IPS DF 4.7 (cell line): ENCODE results near the gene PPP2R2B.
"Not testable (repeated sequence)": the region's sequence is repeated elsewhere in the genome, so short reads cannot be mapped to it uniquely, and the experiment has no call there.

Experiments used
- DNase-seq: peaks from one replicate; pipeline ENCODE4 v3.0.0-alpha.2; 2013; ENCODE audit warnings: low spot score; ENCODE audit errors: extremely low read depth

Gene PPP2R2B

GRCh38 chr5:146748533-146748932 lies 130.0 kb downstream of the PPP2R2B start:
- DNase-seq = no peak

- DNase-seq = no peak
Measured at GRCh38 chr5:146745931-146746577, 132.5 kb downstream of the PPP2R2B start.

- DNase-seq = no peak
Measured at GRCh38 chr5:146744068-146744745, 134.3 kb downstream of the PPP2R2B start.

DNA sequence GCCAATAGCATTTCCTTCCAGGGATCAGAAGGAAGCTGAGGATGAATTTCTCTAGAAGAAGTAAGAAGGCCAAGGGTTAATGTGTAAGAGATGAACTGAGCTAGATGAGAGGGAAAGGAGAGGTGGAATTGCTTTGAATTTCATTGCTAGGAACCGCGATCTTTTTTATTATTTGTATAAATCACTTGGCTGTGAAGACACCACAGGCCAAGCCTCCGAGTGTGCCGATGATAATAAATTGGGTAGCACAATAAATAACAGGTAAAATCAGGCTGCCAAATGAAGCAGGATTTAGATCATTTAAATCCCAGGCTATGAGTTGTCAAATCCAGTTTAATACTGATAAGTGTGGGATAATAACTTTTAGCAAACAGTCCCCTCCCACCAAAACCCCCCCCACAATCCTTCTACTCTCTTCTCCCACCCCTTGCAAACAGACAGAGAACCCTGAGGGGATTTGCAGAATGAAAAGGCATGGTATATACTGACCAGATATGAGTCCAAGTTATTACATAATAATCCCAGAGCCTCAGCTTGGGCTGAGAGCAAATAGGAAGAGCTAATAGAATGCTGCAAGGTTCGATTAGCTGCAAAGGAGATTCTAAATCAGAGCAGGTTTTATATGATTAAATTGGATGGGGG lies 143.5 kb downstream of the PPP2R2B start:
- no peak for DNase-seq

- no peak for DNase-seq
Measured at GRCh38 chr5:146732962-146733361, 145.6 kb downstream of the PPP2R2B start.

GRCh38 chr5:146731909-146732659 lies 146.5 kb downstream of the PPP2R2B start:
- peak; percentile 16 for DNase-seq

DNA sequence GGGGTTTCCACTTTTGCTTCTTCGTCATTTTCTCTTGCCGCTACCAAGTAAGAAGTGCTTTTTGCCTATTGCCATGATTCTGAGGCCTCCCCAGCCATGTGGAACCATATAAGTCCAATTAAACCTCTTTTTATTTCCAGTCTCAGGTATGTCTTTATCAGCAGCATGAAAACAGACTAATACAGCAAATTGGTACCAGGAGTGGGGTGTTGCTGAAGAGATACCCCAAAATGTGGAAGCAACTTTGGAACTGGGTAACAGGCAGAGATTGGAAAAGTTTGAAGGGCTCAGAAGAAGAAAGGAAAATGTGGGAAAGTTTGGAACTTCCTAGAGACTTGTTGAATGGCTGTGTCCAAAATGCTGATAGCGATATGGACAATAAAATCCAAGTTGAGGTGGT lies 149.8 kb downstream of the PPP2R2B start:
- DNase-seq = not testable (repeated sequence)

DNA sequence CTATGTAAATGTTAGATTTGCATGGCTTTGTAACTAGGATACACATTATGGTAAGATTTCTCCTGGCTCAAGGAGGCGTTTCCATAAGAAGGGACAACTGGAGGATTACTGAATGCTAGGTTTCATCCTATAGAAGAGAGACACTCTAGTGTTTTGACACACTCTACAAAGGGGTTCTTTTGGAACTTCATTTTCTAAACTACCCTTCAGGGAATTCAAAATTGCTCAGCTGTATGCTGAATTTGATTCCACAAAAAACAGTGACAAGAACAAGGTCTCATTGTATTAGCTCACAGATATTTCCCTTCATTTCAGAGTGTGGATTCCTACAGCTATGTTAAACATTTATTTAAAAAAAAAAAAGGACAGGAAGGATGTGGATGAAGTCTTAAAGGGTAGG lies 151.7 kb downstream of the PPP2R2B start:
- DNase-seq = no peak

DNA sequence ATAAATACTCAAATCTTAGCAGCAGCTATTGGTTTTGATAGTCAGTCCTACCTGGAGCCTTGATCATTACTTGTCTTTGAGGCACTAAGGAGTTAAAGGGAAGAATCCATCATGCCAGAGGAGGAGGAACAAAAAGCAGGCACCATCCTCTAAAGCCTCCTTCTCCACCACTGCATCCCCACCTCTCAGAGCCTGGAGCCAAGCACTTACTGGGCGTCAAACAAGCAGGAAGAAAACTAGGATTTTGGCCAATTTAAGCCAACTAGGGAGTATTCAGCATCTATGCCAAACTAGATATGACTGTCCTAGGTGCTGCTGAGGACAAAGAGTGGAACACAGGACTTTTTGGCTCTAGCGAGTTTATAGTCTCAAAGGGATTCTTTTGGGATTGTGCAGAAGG lies 152.5 kb downstream of the PPP2R2B start:
- DNase-seq = no peak

DNA sequence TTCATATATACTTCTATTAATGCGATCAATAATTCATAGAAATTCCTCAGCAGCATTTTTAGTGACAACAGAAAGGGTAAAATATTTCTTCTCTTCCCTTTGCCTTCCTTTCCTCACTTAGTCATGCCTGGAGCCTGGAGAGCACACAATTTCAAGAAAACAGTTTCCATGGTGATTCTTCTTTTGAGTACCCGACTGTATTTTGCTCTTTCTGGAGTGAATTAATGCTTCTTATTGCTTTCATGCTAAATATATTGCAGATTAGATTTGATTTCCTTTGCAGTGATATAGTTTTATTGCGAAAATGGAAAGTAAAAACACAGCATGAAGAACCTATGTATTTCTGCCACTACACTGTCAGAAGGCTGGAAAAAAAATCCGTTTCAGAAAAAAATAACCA lies 153.5 kb downstream of the PPP2R2B start:
- no peak for DNase-seq

- no peak for DNase-seq
Measured at GRCh38 chr5:146722361-146722779, 156.2 kb downstream of the PPP2R2B start.

DNA sequence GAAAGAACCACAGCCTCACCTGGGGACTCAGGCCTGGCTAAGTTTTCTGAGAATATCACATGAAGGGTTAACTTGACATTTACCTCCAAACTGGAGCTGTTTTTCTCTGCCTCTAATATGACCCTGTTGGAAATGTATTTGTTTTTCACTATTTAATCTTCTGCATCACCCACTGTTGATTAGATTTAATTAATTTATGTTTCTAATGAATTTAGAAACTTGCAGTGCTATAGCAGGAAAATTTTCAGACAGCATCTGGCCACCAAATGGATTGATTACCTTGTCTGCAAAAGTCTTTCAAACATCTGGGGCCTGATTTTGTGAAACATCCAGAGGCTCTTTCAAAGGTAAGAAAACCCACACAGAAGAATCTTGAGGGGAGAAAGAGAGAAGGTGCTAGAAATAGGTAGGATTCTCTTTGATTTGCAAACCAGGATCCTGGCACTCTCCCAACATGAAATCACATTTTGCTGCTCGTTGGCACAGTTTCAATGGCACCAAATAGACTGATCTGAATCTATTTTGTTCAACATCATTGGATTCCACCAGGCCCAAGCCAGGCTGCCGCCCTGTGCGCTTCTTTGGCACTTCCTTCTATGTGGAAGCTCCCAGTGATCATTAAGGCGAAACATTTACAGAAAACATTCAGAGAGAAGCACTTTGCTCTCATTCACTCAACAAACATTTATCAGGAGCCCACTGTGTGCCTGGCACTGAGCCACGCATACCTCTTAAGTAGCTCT lies 157.3 kb downstream of the PPP2R2B start:
- no peak for DNase-seq

- no peak for DNase-seq
Measured at GRCh38 chr5:146720107-146720506, 158.4 kb downstream of the PPP2R2B start.

GRCh38 chr5:146719179-146719578 lies 159.4 kb downstream of the PPP2R2B start:
- no peak for DNase-seq

DNA sequence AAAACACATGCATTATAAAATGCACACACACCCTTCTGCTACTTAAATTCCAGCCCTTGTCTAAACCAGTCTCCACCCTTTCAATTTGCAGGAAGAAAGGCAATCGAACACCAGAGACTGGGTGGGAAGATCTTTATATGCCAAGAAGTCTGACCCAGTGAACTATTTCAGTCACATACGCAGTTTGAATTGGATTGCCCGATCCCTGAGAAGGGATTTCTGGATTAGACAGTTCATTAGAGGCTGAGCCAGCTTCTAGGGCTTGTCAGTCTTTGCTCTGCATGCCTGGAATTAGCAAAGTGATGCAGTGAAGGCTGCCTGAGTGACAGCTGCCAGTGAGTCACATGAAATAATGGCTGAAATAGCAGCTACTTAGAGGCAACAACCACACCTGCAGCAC lies 159.9 kb downstream of the PPP2R2B start:
- DNase-seq = no peak

- no peak for DNase-seq
Measured at GRCh38 chr5:146717951-146718350, 160.6 kb downstream of the PPP2R2B start.

DNA sequence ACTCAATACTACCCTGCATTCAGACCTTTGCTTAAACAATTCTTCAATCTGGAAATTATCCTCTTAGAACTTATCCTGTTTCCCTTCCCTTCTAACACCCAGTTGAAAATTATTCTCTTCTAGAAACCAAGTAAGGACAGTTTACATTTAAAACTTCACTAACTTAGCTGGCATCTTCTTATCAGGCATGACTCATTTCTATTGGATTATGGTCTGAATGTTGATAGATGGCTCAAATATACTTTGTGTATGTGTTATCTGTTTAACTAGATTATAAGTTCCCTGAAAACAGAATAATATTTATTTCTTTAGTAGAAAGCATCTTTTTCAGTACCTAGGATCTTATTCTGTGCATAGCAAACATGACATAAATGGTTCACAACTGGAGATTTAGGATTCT lies 161.9 kb downstream of the PPP2R2B start:
- DNase-seq = no peak

DNA sequence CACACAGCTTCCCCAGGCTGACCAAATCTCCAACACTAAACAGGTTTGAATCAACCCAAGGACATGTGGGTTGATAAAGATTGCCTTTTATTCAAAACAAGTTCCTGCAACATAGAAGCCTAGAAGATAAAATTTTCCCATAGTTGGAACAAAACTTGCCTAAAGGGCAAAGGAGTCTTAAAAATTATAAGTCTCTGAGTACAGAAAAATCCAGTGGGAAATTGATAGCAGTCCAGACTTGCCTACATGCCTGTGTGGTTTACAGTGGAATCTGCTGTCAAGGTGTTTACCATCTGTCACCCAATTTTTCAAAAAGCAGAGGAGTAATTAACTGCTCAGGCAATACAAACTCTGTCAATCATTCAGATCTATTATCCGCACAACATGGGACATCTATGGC lies 168.2 kb downstream of the PPP2R2B start:
- no peak for DNase-seq

GRCh38 chr5:146707316-146707715 lies 171.2 kb downstream of the PPP2R2B start:
- no peak for DNase-seq

- no peak for DNase-seq
Measured at GRCh38 chr5:146706321-146706972, 172.1 kb downstream of the PPP2R2B start.
